KBM-7 (cell line): Measurements from ENCODE around the gene STK31.
"Not testable (repeated sequence)": the region's sequence is repeated elsewhere in the genome, so short reads cannot be mapped to it uniquely, and the experiment has no call there.

Experiments used
- DNase-seq: peaks from one replicate; pipeline ENCODE4 v3.0.0-alpha.2; 2015
- in situ Hi-C: fragments of 300-500 bp; cut with MboI; formaldehyde crosslinking; loops from 2 replicates; pipeline ENCODE4 v1.14.3; 2020; ENCODE audit warnings: low sequenced_read_pairs, low pct_unique_long_range_greater_than_20kb, mixed read lengths

The STK31 gene

DNA sequence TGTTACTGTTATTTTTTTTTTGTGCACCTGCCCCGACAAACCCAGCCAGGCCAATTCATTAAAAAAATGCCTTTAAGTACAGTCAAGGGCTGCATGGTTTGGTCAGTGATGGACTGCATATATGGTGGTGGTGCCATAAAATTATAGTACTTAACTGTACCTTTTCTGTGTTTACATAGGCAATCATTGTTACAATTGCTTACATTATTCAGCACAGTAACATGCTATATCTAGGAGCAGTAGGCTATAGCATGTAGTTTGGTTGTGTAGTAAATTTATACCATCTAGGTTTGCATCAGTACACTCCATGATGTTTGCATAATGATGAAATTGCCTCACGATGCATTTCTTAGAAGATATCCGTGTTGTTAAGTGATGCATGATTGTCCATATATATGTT is 58.0 kb downstream of the STK31 start:
- no peak for DNase-seq
- in situ Hi-C loops: no loop called here

GRCh38 chr7:23779185-23779800 is 69.3 kb downstream of the STK31 start:
- in situ Hi-C loops, DNase-seq: not testable (repeated sequence)

DNA sequence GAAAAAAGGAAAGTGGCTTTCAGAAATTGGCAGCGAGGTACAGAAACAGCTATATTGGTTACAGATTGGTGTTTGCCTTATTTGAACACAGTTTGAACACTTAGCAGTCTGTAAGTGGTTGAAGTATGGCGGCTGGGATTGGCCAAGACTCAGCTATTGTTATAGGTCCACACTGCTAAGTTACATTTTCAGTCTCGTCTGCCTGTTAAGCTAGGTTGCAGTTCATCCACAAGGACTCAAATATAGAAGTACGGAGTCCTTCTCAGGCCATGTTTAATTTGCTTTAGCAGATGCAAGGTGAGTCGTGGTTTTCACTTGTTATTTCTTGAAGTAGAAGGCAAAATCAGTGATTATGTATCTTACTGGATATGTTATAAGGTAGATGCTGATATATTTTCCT is 73.1 kb downstream of the STK31 start:
- no peak for DNase-seq
- in situ Hi-C loops: no loop called here

DNA sequence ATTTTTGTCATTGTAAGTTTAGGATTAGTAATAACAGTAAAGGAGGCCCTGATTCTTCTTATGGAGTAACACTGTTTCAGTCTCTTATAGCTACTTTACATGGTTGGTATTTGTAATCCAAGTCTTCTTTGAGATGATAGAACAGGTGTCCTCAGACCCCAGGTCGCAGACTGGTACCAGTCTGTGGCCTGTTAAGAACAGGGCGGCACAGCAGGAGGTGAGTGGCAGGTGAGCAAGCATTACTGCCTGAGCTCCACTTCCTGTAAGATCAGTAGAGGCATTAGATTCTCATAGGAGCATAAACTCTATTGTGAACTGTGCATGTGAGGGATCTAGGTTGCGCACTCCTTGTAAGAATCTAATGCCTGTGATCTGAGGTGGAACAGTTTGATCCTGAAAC is 77.3 kb downstream of the STK31 start:
- no peak for DNase-seq
- in situ Hi-C loops: no loop called here

GRCh38 chr7:23788843-23789242 is 78.8 kb downstream of the STK31 start:
- in situ Hi-C loops: no loop called here

GRCh38 chr7:23791721-23792120 is 81.7 kb downstream of the STK31 start:
- in situ Hi-C loops: no loop called here
- no peak for DNase-seq

More at GRCh38 chr7:23788843-23789242, 78.8 kb downstream of the STK31 start:
- no peak for DNase-seq

DNA sequence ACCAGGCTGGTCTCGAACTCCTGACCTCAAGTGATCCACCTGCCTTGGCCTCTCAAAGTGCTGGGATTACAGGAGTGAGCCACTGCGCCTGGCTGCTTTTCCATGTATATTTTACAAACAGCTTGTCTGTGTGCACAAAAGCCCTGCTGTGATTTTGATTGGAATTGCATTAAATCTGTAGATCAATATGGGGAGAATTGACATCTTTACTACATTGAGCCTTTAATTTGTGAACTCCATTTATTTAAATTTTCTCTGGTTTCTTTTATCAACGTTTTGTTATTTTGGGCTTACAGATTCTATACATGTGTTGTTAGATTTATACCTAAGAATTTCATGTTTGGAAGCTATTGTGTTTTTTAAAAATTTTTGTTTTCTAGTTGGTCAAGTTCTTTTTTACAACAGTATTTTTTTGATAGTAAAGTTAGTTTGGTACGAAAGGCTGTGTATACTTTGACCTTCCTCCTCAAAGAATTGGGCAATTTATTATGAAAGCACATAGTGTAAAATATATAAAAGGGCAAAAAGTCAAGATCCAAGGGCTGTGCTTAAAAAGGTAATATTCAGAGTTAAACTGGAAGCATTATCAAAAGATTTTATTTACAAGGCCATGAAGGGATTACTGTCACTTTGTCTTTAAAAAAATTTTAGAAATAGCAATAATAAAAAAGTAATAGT is 92.8 kb downstream of the STK31 start:
- in situ Hi-C loops: no loop called here

GRCh38 chr7:23804707-23805106 is 94.7 kb downstream of the STK31 start:
- DNase-seq: no peak
- in situ Hi-C loops: no loop called here

More for the DNA sequence above, 92.8 kb downstream of the STK31 start:
- DNase-seq: no peak

DNA sequence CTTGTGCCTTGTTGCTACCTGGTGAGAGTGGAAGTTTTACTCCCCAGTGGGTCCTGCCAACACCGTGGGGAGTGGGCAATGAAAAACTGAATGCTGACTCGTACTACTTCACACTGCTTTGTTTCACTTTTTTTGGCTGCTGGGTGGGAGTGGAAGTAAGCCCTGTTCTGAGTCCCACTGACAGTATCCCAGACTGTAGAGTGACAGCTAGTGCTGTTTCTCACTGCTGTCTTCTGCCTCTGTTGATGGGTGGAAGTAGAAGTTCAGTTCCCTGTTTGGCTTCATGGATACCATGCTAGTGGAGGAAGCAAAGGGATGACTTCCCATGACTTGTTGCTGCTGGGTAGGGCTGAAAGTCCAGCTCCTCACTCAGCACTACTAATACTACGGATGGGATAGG is 98.4 kb downstream of the STK31 start:
- in situ Hi-C loops: no loop called here
- no peak for DNase-seq

DNA sequence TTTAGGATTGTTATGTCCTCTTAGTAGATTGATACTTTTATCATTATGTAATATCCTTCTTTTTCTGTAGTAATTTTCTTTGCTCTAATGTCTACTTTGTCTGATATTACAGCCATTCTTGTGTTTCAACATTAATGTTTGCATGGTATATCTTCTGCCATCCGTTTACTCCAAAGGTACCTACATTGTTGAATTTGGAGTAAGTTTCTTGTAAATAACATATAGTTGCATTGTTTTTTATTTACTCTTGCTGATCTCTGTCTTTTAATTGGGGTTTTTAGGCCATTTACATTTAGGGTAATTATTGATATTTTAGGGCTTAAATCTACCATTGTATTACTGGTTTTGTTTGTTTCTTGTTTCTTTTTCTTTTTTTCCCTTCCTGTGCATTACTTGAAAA is 100.1 kb downstream of the STK31 start:
- in situ Hi-C loops: no loop called here
- DNase-seq: no peak

GRCh38 chr7:23811540-23811939 is 101.5 kb downstream of the STK31 start:
- peak; percentile 21 for DNase-seq
- in situ Hi-C loops: no loop called here

- DNase-seq, in situ Hi-C loops: not testable (repeated sequence)
Observed at GRCh38 chr7:23828125-23828524, 118.1 kb downstream of the STK31 start.

DNA sequence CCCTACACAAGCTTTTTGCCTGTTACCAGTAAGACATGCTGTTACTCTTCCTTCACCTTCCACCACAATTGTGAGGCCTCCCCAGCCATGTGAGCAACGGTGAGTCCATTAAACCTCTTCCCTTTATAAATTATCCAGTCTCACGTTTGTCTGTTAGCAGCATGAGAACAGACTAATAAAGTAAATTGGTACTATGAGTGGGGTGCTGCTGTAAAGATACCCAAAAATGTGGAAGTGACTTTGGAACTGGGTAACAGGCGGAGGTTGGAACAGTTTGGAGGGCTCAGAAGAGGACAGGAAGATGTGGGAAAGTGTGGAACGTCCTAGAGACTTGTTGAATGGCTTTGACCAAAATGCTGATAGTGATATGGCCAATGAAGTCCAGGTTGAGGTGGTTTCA is 122.7 kb downstream of the STK31 start:
- DNase-seq, in situ Hi-C loops: not testable (repeated sequence)

GRCh38 chr7:23833405-23833804 is 123.4 kb downstream of the STK31 start:
- in situ Hi-C loops: no loop called here
- no peak for DNase-seq

DNA sequence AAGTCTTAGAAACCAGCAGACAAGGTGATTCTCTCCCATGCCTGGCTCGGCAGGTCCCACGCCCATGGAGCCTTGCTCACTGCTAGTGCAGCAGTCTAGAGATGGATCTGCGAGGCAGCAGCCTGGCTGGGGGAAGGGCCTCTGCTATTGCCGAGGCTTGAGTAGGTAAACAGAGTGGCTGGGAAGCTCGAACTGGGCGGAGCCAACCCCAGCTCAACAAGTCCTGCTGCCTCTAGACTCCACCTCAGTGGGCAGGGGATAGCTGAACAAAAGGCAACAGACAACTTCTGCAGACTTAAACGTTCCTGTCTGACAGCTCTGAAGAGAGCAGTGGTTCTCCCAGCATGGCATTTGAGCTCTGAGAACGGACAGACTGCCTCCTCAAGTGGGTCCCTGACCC is 134.8 kb downstream of the STK31 start:
- DNase-seq, in situ Hi-C loops: not testable (repeated sequence)

DNA sequence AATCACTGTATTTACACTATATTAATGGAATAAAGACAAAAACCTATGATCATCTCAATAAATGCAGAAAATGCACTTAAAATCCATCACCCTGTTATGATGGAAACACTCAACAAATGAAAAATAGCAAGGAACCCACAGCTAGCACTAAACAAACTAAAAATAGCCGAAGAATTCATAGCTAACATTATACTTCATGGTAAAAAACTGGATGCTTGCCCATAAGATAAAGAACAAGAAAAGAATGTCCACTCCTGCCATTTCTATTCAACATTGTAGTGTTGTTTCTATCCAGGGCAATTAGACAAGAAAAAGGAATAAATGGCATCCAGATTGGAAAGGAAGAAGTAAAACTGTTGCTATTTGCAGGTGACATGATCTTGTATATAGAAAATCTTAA is 142.1 kb downstream of the STK31 start:
- DNase-seq: no peak
- in situ Hi-C loops: no loop called here

DNA sequence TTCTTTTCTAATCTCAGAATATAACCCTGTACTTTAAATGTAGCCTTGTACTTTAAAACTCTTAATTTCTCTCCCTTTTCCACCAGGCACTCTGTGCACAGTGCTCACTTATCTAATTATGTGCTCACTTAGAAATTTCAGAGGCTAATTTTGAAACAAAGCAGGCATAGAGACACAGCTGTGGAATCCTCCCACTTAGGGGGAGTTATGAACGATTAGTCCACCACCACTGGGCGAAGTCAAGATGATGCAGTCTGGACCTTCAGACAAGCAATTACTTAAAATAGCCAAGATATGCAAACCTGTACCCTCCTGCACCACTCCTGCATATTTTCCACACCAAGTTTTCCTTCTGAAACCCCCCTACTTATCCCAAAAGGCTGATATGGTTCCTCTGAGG is 143.0 kb downstream of the STK31 start:
- in situ Hi-C loops: no loop called here
- no peak for DNase-seq

DNA sequence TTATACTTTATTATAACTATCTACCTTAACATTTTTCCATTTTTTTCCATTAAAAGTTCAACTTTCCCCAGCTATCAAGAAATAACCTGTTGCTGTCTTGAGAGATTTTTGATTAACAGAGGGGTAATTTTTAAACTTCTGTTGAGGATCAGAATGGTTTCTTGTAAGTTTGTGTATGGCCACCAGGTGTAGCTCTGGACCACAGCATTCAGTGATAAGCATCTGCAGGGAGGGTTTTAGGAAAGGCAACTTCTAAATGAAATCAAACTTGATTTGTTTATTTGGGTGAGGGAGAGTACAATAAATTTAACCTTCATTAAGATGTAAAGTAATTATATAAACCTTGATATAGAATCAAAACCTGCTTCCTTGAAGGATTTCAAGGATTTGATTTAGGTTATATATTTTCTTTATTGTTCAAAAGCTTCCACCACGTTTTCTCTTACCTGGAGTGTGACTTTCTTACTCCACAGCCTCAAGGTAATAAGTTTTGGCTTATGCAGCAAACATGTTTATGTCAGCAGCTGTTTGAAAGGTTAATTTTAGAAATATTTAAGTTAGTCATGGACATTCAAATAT is 153.3 kb downstream of the STK31 start:
- peak; percentile 30 for DNase-seq
- in situ Hi-C loops: no loop called here

GRCh38 chr7:23864973-23865372 is 155.0 kb downstream of the STK31 start:
- DNase-seq: no peak
- in situ Hi-C loops: no loop called here

DNA sequence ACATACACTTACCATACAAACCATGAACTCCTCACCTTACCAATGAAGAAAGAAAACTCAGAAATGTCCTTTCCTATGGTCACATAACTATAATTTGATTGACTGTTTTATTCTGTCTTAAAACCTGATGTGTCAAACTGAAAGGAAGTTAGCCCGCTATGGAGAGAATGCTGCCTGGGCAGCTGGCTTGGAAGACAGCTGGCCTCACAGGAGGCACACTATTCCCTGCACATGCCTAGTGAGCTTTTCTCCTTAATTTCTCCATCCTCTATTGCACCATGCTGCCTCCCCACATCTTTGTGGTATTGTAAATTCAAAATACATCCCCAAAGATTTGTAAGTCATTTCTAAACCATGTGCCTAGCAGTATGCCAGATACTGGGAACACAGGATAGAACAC is 163.3 kb downstream of the STK31 start:
- DNase-seq: no peak
- in situ Hi-C loops: no loop called here

DNA sequence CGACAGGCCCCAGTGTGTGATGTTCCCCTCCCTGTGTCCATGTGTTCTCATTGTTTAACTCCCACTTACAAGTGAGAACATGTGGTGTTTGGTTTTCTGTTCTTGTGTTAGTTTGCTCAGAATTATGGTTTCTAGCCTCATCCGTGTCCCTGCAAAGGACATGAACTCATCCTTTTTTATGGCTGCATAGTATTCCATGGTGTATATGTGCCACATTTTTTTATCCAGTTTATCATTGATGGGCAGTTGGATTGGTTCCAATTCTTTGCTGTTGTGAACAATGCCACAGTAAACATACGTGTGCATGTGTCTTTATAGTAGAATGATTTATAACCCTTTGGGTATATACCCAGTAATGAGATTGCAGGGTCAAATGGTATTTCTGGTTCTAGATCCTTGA is 166.5 kb downstream of the STK31 start:
- in situ Hi-C loops, DNase-seq: not testable (repeated sequence)
